Measurements from ENCODE around the gene KIF21B. TPM values are rescaled to one million over a fixed set of nuclear protein-coding genes. Genes with fewer than 3 reads are reported as not detected.

Gene KIF21B
- total RNA-seq, 1 experiment from 2014 or later: 0.66 TPM

DNA sequence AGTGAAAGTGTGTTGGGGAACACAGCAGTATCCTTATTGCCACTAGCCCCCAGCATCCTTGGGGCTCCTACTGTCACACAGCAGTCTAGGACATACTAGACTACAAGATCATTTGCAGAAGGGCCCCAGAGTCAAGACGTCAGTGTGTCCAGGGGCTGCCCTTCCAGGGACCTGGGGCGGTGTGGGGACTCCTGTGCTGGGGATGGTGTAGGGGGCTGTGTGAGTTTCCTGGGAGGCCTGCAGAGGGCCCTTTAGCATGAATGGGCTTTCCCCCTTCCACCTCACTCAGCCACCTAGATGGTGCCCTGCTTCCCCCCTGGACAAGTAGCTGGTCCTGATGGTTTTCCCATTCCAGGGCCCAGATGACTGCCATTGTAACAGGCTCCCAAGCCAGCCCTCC, 17.5 kb upstream of the KIF21B start:
- TF ChIP-seq EZH2phosphoT487 (IDR thresholded peaks at IDR 0.05; ENCODE audit: borderline replicate concordance, low read length): no peak
- Histone ChIP-seq H3K27me3 (ENCODE audit: low read length) (peaks cover 25% of the 10 kb centered on the region), H3K9me3 (ENCODE audit: low read length) (no peaks in the 10 kb centered on the region), H3K9ac (ENCODE audit: low read length) (no peak overlapping the region), H3K4me1 (ENCODE audit: insufficient read depth, low read length) (no peaks in the 10 kb centered on the region), H3K9me2 (replicated peaks; ENCODE audit: low read length) (no peaks in the 10 kb centered on the region), H2AFZ (ENCODE audit: low read length) (no peak overlapping the region), H3K36me3 (ENCODE audit: low read depth, low read length) (no peaks in the 10 kb centered on the region), H3F3A (ENCODE audit: low read length, unreplicated experiment) (no peaks in the 10 kb centered on the region), H4K20me1 (ENCODE audit: low read length) (no peaks in the 10 kb centered on the region), H3K4me2 (ENCODE audit: low read length) (no peak overlapping the region), H3K27ac (ENCODE audit: low read length) (no peak overlapping the region), H3K79me2 (ENCODE audit: low read length) (no peaks in the 10 kb centered on the region), H3K4me3 (ENCODE audit: low read length) (no peak overlapping the region)
- ATAC-seq (no peak), DNase-seq (no peak)
- CTCF ChIA-PET: interaction anchor here (1.4 kb wide), 1 partner anchor 62 kb away, joined by 7 read pairs; no protein-coding TSS in a partner anchor
- no TSS peak for BruUV-seq (replicated peaks)
- intact Hi-C loops (cut with micrococcal nuclease): loop anchor here (5.0 to 10.0 kb wide), 2 partner anchors 176 to 419 kb away; partner anchors contain the start of gene KIF14
- POLR2A ChIA-PET (ENCODE audit: unreplicated experiment): interaction anchor here (0.5 kb wide), 1 partner anchor 86 kb away, joined by 3 read pairs; no protein-coding TSS in a partner anchor

DNA sequence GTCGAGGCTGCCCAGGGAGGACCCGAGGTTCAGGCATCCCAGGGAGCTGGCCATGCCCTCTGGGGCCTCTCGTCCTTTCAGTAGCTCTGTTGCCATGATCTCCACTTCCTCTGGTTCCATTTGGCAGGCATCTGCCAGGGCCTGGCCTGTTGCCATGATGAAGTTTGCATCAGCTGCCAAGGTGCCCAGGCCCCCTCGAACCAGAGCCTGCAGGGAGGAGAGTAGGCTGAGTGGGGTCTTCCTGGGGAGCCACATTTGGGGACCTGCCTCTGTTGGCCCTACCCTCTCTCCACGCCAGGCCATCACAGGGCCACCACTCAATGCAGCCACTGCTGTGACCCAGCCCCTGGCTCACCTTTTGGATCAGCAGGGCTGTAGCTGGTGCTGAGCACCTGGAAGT, 16.4 kb upstream of the KIF21B start:
- CTCF ChIA-PET: interaction anchor here (1.1 kb wide), 1 partner anchor 68 kb away, joined by 10 read pairs; no protein-coding TSS in a partner anchor
- ATAC-seq: no peak
- no TSS peak for BruUV-seq (replicated peaks)

DNA sequence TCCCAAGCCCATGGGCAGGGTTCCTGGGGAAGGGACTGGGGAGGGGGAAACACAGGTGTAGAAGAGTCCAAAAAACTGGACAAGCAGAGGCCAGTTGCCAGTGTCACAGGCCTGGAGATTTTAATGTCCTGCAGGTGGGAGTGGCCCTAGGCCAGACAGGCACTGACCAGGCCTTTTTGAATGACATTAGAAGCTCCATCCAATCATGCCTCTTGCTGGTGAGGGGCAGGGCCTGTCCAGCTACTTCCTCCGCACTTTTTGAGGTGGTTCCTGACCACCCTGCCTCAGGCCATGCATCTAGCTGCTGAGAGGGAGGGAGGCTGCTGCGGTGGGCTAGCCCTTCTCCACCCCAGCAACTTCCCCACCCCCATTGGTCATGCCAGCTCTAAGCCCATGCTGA, 15.9 kb upstream of the KIF21B start:
- intact Hi-C loops (cut with micrococcal nuclease): no loop called here
- no peak for DNase-seq
- Histone ChIP-seq H3K9ac (ENCODE audit: low read length) (no peak overlapping the region), H3K36me3 (ENCODE audit: low read depth, low read length) (no peaks in the 10 kb centered on the region), H3K4me1 (ENCODE audit: insufficient read depth, low read length) (no peaks in the 10 kb centered on the region), H2AFZ (ENCODE audit: low read length) (no peak overlapping the region), H3K4me3 (ENCODE audit: low read length) (no peak overlapping the region), H3K79me2 (ENCODE audit: low read length) (no peaks in the 10 kb centered on the region), H3F3A (ENCODE audit: low read length, unreplicated experiment) (no peaks in the 10 kb centered on the region), H3K27ac (ENCODE audit: low read length) (no peak overlapping the region), H3K27me3 (ENCODE audit: low read length) (peaks cover 38% of the 10 kb centered on the region), H3K9me2 (replicated peaks; ENCODE audit: low read length) (no peaks in the 10 kb centered on the region), H4K20me1 (ENCODE audit: low read length) (no peaks in the 10 kb centered on the region), H3K4me2 (ENCODE audit: low read length) (no peak overlapping the region), H3K9me3 (ENCODE audit: low read length) (no peaks in the 10 kb centered on the region)
- ATAC-seq: no peak
- BruUV-seq (replicated peaks): no TSS peak
- CTCF ChIA-PET: interaction anchor here (1.1 kb wide), 1 partner anchor 67 kb away, joined by 10 read pairs; no protein-coding TSS in a partner anchor
- TF ChIP-seq EZH2phosphoT487 (IDR thresholded peaks at IDR 0.05; ENCODE audit: borderline replicate concordance, low read length): no peak
- TF ChIP-seq EZH2 (IDR thresholded peaks at IDR 0.05; ENCODE audit: low read length, unreplicated experiment): no peak
- TF ChIP-seq, protein P1, sequence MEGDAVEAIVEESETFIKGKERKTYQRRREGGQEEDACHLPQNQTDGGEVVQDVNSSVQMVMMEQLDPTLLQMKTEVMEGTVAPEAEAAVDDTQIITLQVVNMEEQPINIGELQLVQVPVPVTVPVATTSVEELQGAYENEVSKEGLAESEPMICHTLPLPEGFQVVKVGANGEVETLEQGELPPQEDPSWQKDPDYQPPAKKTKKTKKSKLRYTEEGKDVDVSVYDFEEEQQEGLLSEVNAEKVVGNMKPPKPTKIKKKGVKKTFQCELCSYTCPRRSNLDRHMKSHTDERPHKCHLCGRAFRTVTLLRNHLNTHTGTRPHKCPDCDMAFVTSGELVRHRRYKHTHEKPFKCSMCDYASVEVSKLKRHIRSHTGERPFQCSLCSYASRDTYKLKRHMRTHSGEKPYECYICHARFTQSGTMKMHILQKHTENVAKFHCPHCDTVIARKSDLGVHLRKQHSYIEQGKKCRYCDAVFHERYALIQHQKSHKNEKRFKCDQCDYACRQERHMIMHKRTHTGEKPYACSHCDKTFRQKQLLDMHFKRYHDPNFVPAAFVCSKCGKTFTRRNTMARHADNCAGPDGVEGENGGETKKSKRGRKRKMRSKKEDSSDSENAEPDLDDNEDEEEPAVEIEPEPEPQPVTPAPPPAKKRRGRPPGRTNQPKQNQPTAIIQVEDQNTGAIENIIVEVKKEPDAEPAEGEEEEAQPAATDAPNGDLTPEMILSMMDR (conservative IDR thresholded peaks at IDR 0.05; ENCODE audit: low read depth, low read length): no peak
- POLR2A ChIA-PET (ENCODE audit: unreplicated experiment): no interaction called here

More for the DNA sequence above, 16.4 kb upstream of the KIF21B start:
- Histone ChIP-seq H3K79me2 (ENCODE audit: low read length) (no peaks in the 10 kb centered on the region), H3K36me3 (ENCODE audit: low read depth, low read length) (no peaks in the 10 kb centered on the region), H2AFZ (ENCODE audit: low read length) (no peak overlapping the region), H3F3A (ENCODE audit: low read length, unreplicated experiment) (no peaks in the 10 kb centered on the region), H4K20me1 (ENCODE audit: low read length) (no peaks in the 10 kb centered on the region), H3K9me2 (replicated peaks; ENCODE audit: low read length) (no peaks in the 10 kb centered on the region), H3K27ac (ENCODE audit: low read length) (no peak overlapping the region), H3K27me3 (ENCODE audit: low read length) (peaks cover 35% of the 10 kb centered on the region), H3K9me3 (ENCODE audit: low read length) (no peaks in the 10 kb centered on the region), H3K4me3 (ENCODE audit: low read length) (no peak overlapping the region), H3K4me2 (ENCODE audit: low read length) (no peak overlapping the region), H3K4me1 (ENCODE audit: insufficient read depth, low read length) (no peaks in the 10 kb centered on the region), H3K9ac (ENCODE audit: low read length) (no peak overlapping the region)
- DNase-seq: no peak
- intact Hi-C loops (cut with micrococcal nuclease): loop anchor here (5.0 to 10.0 kb wide), 2 partner anchors 175 to 418 kb away; partner anchors contain the start of gene KIF14
- TF ChIP-seq, protein P1 (conservative IDR thresholded peaks at IDR 0.05; ENCODE audit: low read depth, low read length): no peak
- TF ChIP-seq EZH2phosphoT487 (IDR thresholded peaks at IDR 0.05; ENCODE audit: borderline replicate concordance, low read length): no peak
- TF ChIP-seq EZH2 (IDR thresholded peaks at IDR 0.05; ENCODE audit: low read length, unreplicated experiment): no peak
- POLR2A ChIA-PET (ENCODE audit: unreplicated experiment): no interaction called here

All from PC-3 (cell line).